Measurements from ENCODE around the gene RAF1. TPM values are rescaled to one million over a fixed set of nuclear protein-coding genes. Genes with fewer than 3 reads are reported as not detected.

The RAF1 gene
- total and polyA plus RNA-seq, 2 of the 8 experiments (the other 6 are each of a cell fraction or from before 2014, with no cell fraction given) = 103 to 118 TPM

GRCh38 chr3:12577379-12577778 lies 86.5 kb downstream of the RAF1 start:
- DNase-seq (ENCODE audit: low read depth in 1 of 2, low spot score in 2 of 2) (no peak), FAIRE-seq (no peak)
- H4K8ac ChIP-seq (ENCODE audit: extremely low read depth, insufficient read depth, low read length) = no peak overlapping the region
- H2AFZ ChIP-seq (ENCODE audit: low read length) = no peak overlapping the region
- H3K56ac ChIP-seq (replicated peaks; ENCODE audit: insufficient read length, low read depth, low read length) = no peak overlapping the region
- no peak overlapping the region for H4K91ac ChIP-seq (replicated peaks; ENCODE audit: insufficient read length, low read length)
- no peak overlapping the region for H3K4me3 ChIP-seq (ENCODE audit: extremely low read depth in 1 of 4, insufficient read depth in 2 of 4, low read depth in 3 of 4, low read length in 4 of 4)
- H3K79me1 ChIP-seq (ENCODE audit: low read depth, low read length) = no peaks in the 10 kb centered on the region
- H2BK12ac ChIP-seq (ENCODE audit: low read depth, low read length) = no peak overlapping the region
- H2BK20ac ChIP-seq (ENCODE audit: low read length) = no peak overlapping the region
- no peak overlapping the region for H3K4me2 ChIP-seq (ENCODE audit: insufficient read depth in 1 of 2, low read depth in 2 of 2, low read length in 2 of 2)
- ChIA-PET POLR2A (ENCODE audit: partially characterized antibody) (no interaction called here), CTCF (ENCODE audit: partially characterized antibody) (interaction anchor here (1.4 kb wide), 1 partner anchor 18 kb away, joined by 3 read pairs; no protein-coding TSS in a partner anchor)
- H3K27ac ChIP-seq (ENCODE audit: low read depth, low read length) = no peak overlapping the region
- no peaks in the 10 kb centered on the region for H3K27me3 ChIP-seq (replicated peaks in 1 of 4; ENCODE audit: control insufficient read depth in 3 of 4, extremely low read depth in 1 of 4, insufficient read depth in 3 of 4, low read length in 3 of 4)
- H3K14ac ChIP-seq (ENCODE audit: insufficient read length) = no peak overlapping the region
- no peak overlapping the region for H3K4ac ChIP-seq (replicated peaks; ENCODE audit: insufficient read length, low read depth, low read length)
- no peaks in the 10 kb centered on the region for H3K9me3 ChIP-seq (ENCODE audit: insufficient read depth in 2 of 2, low read depth in 1 of 2, low read length in 1 of 2)
- no peak overlapping the region for H2BK120ac ChIP-seq (replicated peaks; ENCODE audit: low read depth, low read length)
- no peak overlapping the region for H3K9ac ChIP-seq (replicated peaks in 1 of 4; ENCODE audit: extremely low read depth in 1 of 4, low read depth in 3 of 4, low read length in 3 of 4)
- no peaks in the 10 kb centered on the region for H3K79me2 ChIP-seq (ENCODE audit: control insufficient read depth in 1 of 2, insufficient read depth in 2 of 2, low read length in 2 of 2)
- H2BK5ac ChIP-seq (ENCODE audit: low read depth, low read length) = no peak overlapping the region
- H3K36me3 ChIP-seq (ENCODE audit: control insufficient read depth in 2 of 4, insufficient read depth in 4 of 4, low read length in 3 of 4) = peaks cover 12 to 73% (median 38%) of the 10 kb centered on the region in 4 experiments; a peak in 7 of 8 replicates
- WGBS, 2 experiments (ENCODE audit: extremely low coverage in 1 of 2, insufficient coverage in 1 of 2, insufficient read length in 1 of 2, insufficient replicate concordance in 2 of 2, low coverage in 1 of 2, low lambda C conversion rate in 2 of 2, missing lambda C conversion rate in 1 of 2) = 85% methylated on average over 5 of the region's 5 CpGs; no CpG with 5 or more reads in 1 of the 2 experiments
- no peak overlapping the region for H2AK5ac ChIP-seq (ENCODE audit: low read depth, low read length)
- no peaks in the 10 kb centered on the region; the same call in 1 of the 2 replicates for H3K23me2 ChIP-seq (ENCODE audit: low read depth, low read length)
- H3K4me1 ChIP-seq (replicated peaks in 1 of 4; ENCODE audit: control insufficient read depth in 3 of 4, insufficient read depth in 4 of 4, low read length in 3 of 4) = no peaks in the 10 kb centered on the region
- no peak overlapping the region for H4K5ac ChIP-seq (ENCODE audit: insufficient read length, low read depth, low read length)
- no peak overlapping the region for H3K23ac ChIP-seq (ENCODE audit: insufficient read length)
- H4K20me1 ChIP-seq (replicated peaks in 1 of 2; ENCODE audit: control insufficient read depth in 1 of 2, insufficient read depth in 2 of 2, low read length in 2 of 2) = peaks cover 4% of the 10 kb centered on the region in 2 experiments
- H3K18ac ChIP-seq (ENCODE audit: extremely low read depth, low read length) = no peak overlapping the region
- H2BK15ac ChIP-seq (ENCODE audit: low read length) = no peak overlapping the region
- no peak for TF ChIP-seq JUN (IDR thresholded peaks at IDR 0.05; ENCODE audit: low read depth, low read length)
- no peak for TF ChIP-seq RFX5 (IDR thresholded peaks at IDR 0.05; ENCODE audit: borderline replicate concordance, low read depth, low read length)
- no peak for TF ChIP-seq NRF1 (IDR thresholded peaks at IDR 0.05; ENCODE audit: low read depth, low read length)
- no peak for TF ChIP-seq KDM1A (IDR thresholded peaks at IDR 0.05; ENCODE audit: borderline replicate concordance, low read length)
- no peak for TF ChIP-seq SIRT6 (IDR thresholded peaks at IDR 0.05; ENCODE audit: low read length)
- TF ChIP-seq HDAC6 (IDR thresholded peaks at IDR 0.05; ENCODE audit: low read depth, low read length) = no peak
- no peak for TF ChIP-seq KDM5A (IDR thresholded peaks at IDR 0.05; ENCODE audit: low read length)
